Memory B cell (primary cell): ENCODE measurements around the gene BUB1B.
"Not testable (repeated sequence)": the region's sequence is repeated elsewhere in the genome, so short reads cannot be mapped to it uniquely, and the experiment has no call there.

Experiments used
- ATAC-seq: fragments of 150-1000 bp; cut with Tn5 transposase; 2 replicates; pipeline ENCODE4 v1.10.0; 2021; ENCODE audit warnings: low read depth, mild to moderate bottlenecking, moderate library complexity
- DNase-seq, 2 donors: peaks; one replicate each; pipeline ENCODE4 v3.0.0; 2022; ENCODE audit warnings: low spot score in 2 of 2
- H3K27ac Mint-ChIP-seq: one replicate; pipeline ENCODE4 v1.8.0; 2022; ENCODE audit warnings: mild to moderate bottlenecking, moderate library complexity, mixed read lengths
- H3K27me3 Mint-ChIP-seq: one replicate; pipeline ENCODE4 v1.8.0; 2022; ENCODE audit warnings: mixed read lengths
- H3K36me3 Mint-ChIP-seq: one replicate; pipeline ENCODE4 v1.8.0; 2022; ENCODE audit warnings: mild to moderate bottlenecking, mixed read lengths
- H3K4me1 Mint-ChIP-seq: one replicate; pipeline ENCODE4 v1.8.0; 2022; ENCODE audit warnings: mixed read lengths
- H3K4me3 Mint-ChIP-seq: one replicate; pipeline ENCODE4 v1.8.0; 2022; ENCODE audit warnings: mild to moderate bottlenecking, moderate library complexity, mixed read lengths
- H3K9me3 Mint-ChIP-seq: one replicate; pipeline ENCODE4 v1.8.0; 2022; ENCODE audit warnings: mixed read lengths

The BUB1B gene, protein sequence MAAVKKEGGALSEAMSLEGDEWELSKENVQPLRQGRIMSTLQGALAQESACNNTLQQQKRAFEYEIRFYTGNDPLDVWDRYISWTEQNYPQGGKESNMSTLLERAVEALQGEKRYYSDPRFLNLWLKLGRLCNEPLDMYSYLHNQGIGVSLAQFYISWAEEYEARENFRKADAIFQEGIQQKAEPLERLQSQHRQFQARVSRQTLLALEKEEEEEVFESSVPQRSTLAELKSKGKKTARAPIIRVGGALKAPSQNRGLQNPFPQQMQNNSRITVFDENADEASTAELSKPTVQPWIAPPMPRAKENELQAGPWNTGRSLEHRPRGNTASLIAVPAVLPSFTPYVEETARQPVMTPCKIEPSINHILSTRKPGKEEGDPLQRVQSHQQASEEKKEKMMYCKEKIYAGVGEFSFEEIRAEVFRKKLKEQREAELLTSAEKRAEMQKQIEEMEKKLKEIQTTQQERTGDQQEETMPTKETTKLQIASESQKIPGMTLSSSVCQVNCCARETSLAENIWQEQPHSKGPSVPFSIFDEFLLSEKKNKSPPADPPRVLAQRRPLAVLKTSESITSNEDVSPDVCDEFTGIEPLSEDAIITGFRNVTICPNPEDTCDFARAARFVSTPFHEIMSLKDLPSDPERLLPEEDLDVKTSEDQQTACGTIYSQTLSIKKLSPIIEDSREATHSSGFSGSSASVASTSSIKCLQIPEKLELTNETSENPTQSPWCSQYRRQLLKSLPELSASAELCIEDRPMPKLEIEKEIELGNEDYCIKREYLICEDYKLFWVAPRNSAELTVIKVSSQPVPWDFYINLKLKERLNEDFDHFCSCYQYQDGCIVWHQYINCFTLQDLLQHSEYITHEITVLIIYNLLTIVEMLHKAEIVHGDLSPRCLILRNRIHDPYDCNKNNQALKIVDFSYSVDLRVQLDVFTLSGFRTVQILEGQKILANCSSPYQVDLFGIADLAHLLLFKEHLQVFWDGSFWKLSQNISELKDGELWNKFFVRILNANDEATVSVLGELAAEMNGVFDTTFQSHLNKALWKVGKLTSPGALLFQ

DNA sequence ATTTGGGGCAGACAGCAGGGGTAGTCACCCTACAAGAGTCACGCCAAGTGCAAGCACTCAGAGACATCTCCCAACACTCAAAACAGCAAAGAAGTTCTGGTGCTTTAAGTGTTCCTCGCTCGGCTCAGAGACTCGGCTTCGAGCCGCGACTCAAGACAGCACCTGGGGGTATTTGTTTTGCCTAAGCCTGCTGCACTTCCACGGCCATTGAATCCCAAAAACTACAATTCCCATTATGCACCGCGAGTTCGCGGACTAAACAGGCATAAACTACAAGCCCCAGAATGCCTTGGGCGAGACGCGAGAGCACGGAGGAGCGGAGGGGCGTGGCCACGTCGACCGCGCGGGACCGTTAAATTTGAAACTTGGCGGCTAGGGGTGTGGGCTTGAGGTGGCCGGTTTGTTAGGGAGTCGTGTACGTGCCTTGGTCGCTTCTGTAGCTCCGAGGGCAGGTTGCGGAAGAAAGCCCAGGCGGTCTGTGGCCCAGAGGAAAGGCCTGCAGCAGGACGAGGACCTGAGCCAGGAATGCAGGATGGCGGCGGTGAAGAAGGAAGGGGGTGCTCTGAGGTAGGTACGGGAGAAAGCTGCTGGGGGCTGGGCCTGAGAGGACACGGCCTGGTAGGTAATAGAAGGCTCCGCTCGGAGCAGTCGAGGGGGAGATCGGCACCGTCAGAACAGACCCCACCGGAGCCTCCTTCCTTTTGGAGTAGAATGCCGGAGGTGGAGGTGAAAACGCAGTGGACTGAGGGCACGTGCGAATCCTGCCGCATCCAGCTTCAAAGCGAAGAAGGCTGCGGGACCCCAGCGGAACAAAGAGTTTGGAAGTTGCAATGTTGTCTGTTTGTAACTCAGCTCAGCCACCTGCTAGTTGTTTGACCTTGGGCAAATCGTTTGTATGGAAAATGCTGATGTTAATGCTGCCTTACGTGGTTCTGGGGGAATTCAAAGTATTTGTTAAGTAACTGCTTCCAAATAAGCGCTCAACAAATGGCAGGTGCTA, at the start of gene BUB1B:
BUB1B (plus strand) TSS at position 381 of the 1,000 bp plus-strand sequence; CDS start at position 533, 152 bp downstream.
- DNase-seq = peak; percentile 90 to 92
- Mint-ChIP-seq H3K27me3 (peaks cover 1% of the 10 kb centered on the region), H3K4me1 (peaks cover 3% of the 10 kb centered on the region), H3K9me3 (no peaks in the 10 kb centered on the region), H3K36me3 (no peaks in the 10 kb centered on the region), H3K4me3 (no peak within 1 kb of the TSS), H3K27ac (no peak within 1 kb of the TSS)
- peak; percentile 97 for ATAC-seq

GRCh38 chr15:40111888-40112287, 49.0 kb upstream of the BUB1B start:
- Mint-ChIP-seq H3K27ac (no peak overlapping the region), H3K4me3 (no peak overlapping the region), H3K36me3 (no peaks in the 10 kb centered on the region), H3K27me3 (no peaks in the 10 kb centered on the region), H3K9me3 (no peaks in the 10 kb centered on the region), H3K4me1 (peaks cover 38% of the 10 kb centered on the region)
- ATAC-seq (no peak), DNase-seq (no peak)

- ATAC-seq = no peak
- Mint-ChIP-seq H3K9me3 (no peaks in the 10 kb centered on the region), H3K36me3 (no peaks in the 10 kb centered on the region), H3K27me3 (no peaks in the 10 kb centered on the region), H3K27ac (no peak overlapping the region), H3K4me3 (no peak overlapping the region), H3K4me1 (peaks cover 29% of the 10 kb centered on the region)
- no peak for DNase-seq
Observed at GRCh38 chr15:40112789-40113188, 48.1 kb upstream of the BUB1B start.

- no peaks in the 10 kb centered on the region for H3K27me3 Mint-ChIP-seq
- peaks cover 28% of the 10 kb centered on the region for H3K4me1 Mint-ChIP-seq
- H3K4me3 Mint-ChIP-seq = no peak overlapping the region
- DNase-seq = no peak
- H3K9me3 Mint-ChIP-seq = no peaks in the 10 kb centered on the region
- H3K27ac Mint-ChIP-seq = peak overlapping the region; percentile 88
- ATAC-seq = no peak
- no peaks in the 10 kb centered on the region for H3K36me3 Mint-ChIP-seq
Observed at GRCh38 chr15:40114218-40114617, 46.7 kb upstream of the BUB1B start.

DNA sequence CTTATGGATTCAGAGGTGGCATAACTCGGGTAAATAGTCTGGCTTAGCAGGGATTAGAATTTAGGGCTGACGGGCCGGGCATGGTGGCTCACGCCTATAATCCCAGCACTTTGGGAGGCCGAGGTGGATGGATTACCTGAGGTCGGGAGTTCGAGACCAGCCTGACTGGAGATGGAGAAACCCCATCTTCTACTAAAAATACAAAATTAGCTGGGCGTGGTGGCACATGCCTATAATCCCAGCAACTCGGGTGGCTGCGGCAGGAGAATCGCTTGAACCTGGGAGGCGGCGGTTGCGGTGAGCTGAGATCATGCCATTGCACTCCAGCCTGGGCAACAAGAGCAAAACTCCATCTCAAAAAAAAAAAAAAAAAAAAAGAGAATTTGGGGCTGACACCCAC, 45.8 kb upstream of the BUB1B start:
- H3K27me3 Mint-ChIP-seq, H3K4me3 Mint-ChIP-seq, DNase-seq, H3K9me3 Mint-ChIP-seq, H3K36me3 Mint-ChIP-seq, ATAC-seq: not testable (repeated sequence)
- H3K27ac Mint-ChIP-seq = peak overlapping the region; percentile 88
- H3K4me1 Mint-ChIP-seq = peaks cover 24% of the 10 kb centered on the region

DNA sequence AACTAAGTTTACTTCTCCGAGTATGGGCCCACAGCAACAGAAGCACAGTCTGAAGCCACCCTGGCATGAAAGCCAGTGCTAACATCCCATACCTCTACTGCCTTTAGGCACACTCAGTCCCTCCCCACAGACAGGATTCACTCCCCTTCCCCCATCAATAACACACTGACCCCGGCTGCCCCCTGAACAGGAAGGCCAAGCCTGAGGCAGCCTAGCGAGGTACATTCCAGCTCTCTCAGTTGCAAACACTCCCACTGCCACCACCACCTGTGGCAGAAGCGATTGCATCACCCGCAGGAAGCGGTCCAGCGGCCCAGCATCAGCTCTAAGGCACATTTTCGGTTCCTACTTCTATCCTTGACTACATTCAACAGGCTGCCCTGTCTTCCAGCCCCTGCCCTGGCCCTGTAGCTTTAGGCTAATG, 45.2 kb upstream of the BUB1B start:
- no peaks in the 10 kb centered on the region for H3K27me3 Mint-ChIP-seq
- no peaks in the 10 kb centered on the region for H3K9me3 Mint-ChIP-seq
- H3K4me1 Mint-ChIP-seq = peaks cover 24% of the 10 kb centered on the region
- DNase-seq (peak; percentile 63 to 68), ATAC-seq (peak; percentile 99)
- no peaks in the 10 kb centered on the region for H3K36me3 Mint-ChIP-seq
- peak overlapping the region; percentile 88 for H3K27ac Mint-ChIP-seq
- H3K4me3 Mint-ChIP-seq = peak overlapping the region; percentile 6

DNA sequence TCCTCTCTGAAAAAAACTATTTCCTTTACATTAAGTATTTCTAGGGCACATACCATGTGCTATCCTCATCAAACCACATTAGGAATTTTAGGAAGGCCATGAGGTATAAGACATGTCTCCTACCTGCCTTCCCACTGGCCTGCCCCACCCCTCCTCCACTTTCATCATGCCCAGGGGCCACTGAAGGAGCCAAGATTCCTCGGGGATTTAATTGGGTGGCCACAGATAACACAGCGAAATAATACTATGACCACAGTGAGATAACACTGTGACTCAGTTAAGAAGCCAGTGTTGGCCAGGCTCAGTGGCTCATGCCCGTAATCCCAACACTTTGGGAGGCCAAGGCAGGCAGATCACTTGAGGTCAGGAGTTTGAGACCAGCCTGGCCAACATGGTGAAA, 42.4 kb upstream of the BUB1B start:
- ATAC-seq (no peak), DNase-seq (no peak)
- Mint-ChIP-seq H3K27me3 (no peaks in the 10 kb centered on the region), H3K27ac (no peak overlapping the region), H3K4me3 (no peak overlapping the region), H3K4me1 (peaks cover 13% of the 10 kb centered on the region), H3K9me3 (no peaks in the 10 kb centered on the region), H3K36me3 (no peaks in the 10 kb centered on the region)

DNA sequence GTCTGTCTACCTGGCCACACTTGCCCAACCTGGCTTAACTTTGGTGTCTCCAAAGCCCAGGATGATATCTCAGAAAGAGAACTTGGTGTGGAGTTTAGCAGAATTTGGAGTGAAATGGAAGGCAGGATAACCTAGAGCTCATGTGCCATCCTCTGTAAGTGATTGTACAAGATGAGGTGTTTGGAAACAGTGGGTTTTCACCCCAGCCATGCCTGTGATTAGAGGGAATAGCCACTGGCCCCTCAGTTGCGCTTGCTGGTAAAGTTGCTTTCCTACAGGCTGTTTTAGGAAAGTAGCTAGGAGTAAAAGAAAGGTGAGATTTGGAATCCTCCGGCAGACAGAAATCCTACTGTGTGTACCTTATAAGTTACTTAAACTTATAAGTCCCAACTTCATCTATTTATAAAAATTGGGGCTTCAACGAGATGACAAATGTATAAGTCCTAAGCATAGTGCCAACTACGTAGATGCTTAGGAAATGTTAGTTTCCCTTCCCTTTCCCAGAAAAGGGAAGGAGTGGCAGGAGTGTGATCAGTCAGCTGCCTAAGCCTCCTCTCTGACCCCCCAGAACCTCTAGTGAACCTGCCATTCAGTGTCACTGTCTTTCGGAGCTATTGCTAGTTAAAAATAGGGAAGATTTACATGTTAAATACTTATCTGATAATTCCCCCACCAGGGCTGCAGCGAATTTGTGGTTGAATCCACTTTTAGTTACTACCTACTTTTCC, 38.8 kb upstream of the BUB1B start:
- no peak overlapping the region for H3K27ac Mint-ChIP-seq

DNA sequence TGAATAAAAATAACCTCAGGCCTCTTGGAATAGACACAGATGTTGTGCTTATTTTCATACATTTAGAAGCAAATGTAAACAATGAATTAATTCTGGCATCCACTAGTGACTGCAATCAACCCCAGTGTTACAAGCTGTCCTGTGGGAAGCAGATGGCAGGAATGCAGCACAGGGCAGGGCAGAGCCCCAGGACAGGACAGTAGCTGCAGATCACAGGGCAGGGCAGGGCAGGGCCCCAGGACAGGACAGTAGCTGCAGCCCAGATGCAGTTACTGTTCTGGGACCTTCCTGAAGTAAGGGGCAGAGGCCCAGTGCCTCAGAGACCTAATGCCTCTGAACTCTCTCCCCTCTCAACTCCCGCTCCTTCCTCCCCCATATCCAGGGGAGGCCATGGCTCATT, 37.9 kb upstream of the BUB1B start:
- not testable (repeated sequence) for H3K9me3 Mint-ChIP-seq, ATAC-seq, H3K36me3 Mint-ChIP-seq, H3K27me3 Mint-ChIP-seq, H3K4me1 Mint-ChIP-seq, DNase-seq, H3K27ac Mint-ChIP-seq, H3K4me3 Mint-ChIP-seq

More for the DNA sequence above, 38.8 kb upstream of the BUB1B start:
- Mint-ChIP-seq H3K9me3 (no peaks in the 10 kb centered on the region), H3K4me1 (no peaks in the 10 kb centered on the region), H3K36me3 (no peaks in the 10 kb centered on the region), H3K27me3 (no peaks in the 10 kb centered on the region), H3K4me3 (no peak overlapping the region)
- DNase-seq = no peak
- ATAC-seq = no peak

- not testable (repeated sequence) for H3K4me3 Mint-ChIP-seq, H3K36me3 Mint-ChIP-seq, H3K4me1 Mint-ChIP-seq, H3K9me3 Mint-ChIP-seq, H3K27ac Mint-ChIP-seq, ATAC-seq, DNase-seq, H3K27me3 Mint-ChIP-seq
Observed at GRCh38 chr15:40123863-40124262, 37.0 kb upstream of the BUB1B start.

DNA sequence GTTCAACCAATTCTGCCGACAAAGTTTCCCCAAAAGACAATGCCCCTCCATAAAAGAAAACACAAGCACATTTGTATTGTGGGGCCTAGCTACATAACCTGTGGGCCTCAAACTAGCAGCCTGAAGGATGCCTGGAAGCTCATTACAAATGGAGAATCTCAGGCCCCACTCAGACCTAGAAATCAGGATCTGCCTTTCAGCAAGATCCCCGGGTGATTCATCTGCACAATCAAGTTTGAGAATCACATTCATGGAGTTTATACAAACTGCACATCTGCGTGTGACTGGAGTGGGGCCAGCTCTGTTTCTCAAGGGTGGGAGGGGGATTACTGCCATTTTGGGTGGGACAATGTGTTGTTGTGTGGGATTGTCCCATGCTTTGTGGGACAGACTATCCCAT, 36.5 kb upstream of the BUB1B start:
- not testable (repeated sequence) for H3K27me3 Mint-ChIP-seq, H3K4me1 Mint-ChIP-seq, H3K36me3 Mint-ChIP-seq, ATAC-seq, DNase-seq, H3K9me3 Mint-ChIP-seq, H3K27ac Mint-ChIP-seq, H3K4me3 Mint-ChIP-seq

DNA sequence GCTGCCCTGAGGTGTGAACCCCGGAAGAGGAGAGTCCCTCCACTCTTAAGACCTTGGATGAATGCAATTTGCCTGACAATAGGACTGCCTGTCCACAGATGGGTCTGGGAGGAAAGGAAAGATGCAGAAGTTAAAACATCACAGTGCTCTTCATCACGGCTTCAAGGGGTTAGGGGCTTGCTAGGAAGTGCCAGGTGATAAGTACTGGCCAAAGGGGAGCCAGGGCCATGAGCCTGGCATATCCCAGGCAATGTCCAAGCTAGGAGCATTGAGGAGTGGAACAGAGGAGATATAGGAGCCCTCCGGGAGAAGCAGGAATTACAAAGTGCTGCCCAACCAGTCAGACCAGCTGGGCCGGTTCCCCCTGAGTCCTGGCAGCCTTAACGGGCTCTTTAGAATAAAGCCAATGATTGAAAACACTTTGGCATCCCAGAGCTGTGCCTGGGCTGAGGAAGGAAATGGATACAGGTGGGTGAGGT, 36.0 kb upstream of the BUB1B start:
- H3K27ac Mint-ChIP-seq, H3K36me3 Mint-ChIP-seq, H3K9me3 Mint-ChIP-seq, H3K4me3 Mint-ChIP-seq, ATAC-seq, H3K4me1 Mint-ChIP-seq, H3K27me3 Mint-ChIP-seq, DNase-seq: not testable (repeated sequence)

DNA sequence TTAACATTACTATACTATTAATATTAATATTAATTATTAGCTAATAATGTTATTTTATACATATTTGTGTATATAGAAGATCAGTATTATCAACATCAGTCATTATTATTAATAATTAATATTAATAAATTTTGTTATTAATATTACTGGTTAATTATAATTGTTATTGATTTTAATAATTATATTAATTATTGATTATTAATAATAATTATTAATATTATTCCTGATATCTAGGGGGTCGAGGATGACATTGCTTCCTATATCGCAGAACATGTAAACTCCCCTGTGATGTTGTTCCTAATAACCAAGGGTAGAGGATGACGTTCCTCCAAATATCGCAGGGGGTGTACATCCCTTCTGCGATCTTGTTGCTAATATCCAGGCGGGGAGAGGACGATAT, 34.9 kb upstream of the BUB1B start:
- Mint-ChIP-seq H3K4me1 (no peaks in the 10 kb centered on the region), H3K4me3 (no peak overlapping the region), H3K9me3 (no peaks in the 10 kb centered on the region), H3K27ac (no peak overlapping the region), H3K27me3 (peaks cover 10% of the 10 kb centered on the region), H3K36me3 (no peaks in the 10 kb centered on the region)
- ATAC-seq (no peak), DNase-seq (no peak)
